ENCODE measurements around the gene GPBP1L1. TPM values are rescaled to one million over a fixed set of nuclear protein-coding genes. Genes with fewer than 3 reads are reported as not detected.

The GPBP1L1 gene
- polyA plus RNA-seq, 1 donor from 2014 or later, result 55.1 TPM

DNA sequence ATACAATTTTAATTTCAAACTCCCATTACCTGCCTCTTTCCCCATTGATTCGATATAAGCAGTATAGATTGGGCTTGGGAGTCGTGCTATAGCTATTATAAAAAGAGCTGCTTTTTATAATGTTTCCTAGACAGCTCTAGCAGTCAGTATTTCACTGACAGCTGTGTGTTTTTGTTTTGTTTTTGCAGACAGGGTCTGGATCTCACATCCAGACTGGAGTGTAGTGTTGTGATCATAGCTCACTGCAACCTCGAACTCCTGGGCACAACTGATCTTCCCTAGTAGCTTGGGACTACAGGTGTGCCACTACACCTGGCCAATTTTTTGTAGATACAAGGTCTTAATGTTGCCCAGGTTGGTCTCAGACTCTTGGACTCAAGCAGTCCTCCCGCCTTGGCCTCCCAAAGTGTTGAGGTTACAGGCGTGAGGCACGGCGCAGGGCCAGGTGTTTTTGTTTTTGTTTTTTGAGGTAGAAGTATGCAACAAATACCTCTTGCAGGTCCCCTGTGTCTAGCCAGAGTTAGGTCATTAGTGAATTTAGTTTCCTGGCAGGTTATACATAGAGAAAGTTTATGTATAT, 100.7 kb downstream of the GPBP1L1 start:
- H2AFZ ChIP-seq (ENCODE audit: low read depth, low read length), result no peak overlapping the region
- no peaks in the 10 kb centered on the region for H3K36me3 ChIP-seq (ENCODE audit: insufficient read depth, low read length)
- H3K27me3 ChIP-seq (ENCODE audit: insufficient read depth, low read depth, low read length), result no peaks in the 10 kb centered on the region
- TF ChIP-seq, protein P1, sequence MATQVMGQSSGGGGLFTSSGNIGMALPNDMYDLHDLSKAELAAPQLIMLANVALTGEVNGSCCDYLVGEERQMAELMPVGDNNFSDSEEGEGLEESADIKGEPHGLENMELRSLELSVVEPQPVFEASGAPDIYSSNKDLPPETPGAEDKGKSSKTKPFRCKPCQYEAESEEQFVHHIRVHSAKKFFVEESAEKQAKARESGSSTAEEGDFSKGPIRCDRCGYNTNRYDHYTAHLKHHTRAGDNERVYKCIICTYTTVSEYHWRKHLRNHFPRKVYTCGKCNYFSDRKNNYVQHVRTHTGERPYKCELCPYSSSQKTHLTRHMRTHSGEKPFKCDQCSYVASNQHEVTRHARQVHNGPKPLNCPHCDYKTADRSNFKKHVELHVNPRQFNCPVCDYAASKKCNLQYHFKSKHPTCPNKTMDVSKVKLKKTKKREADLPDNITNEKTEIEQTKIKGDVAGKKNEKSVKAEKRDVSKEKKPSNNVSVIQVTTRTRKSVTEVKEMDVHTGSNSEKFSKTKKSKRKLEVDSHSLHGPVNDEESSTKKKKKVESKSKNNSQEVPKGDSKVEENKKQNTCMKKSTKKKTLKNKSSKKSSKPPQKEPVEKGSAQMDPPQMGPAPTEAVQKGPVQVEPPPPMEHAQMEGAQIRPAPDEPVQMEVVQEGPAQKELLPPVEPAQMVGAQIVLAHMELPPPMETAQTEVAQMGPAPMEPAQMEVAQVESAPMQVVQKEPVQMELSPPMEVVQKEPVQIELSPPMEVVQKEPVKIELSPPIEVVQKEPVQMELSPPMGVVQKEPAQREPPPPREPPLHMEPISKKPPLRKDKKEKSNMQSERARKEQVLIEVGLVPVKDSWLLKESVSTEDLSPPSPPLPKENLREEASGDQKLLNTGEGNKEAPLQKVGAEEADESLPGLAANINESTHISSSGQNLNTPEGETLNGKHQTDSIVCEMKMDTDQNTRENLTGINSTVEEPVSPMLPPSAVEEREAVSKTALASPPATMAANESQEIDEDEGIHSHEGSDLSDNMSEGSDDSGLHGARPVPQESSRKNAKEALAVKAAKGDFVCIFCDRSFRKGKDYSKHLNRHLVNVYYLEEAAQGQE (IDR thresholded peaks at IDR 0.05; ENCODE audit: borderline replicate concordance), result no peak
- TF ChIP-seq, protein P2, sequence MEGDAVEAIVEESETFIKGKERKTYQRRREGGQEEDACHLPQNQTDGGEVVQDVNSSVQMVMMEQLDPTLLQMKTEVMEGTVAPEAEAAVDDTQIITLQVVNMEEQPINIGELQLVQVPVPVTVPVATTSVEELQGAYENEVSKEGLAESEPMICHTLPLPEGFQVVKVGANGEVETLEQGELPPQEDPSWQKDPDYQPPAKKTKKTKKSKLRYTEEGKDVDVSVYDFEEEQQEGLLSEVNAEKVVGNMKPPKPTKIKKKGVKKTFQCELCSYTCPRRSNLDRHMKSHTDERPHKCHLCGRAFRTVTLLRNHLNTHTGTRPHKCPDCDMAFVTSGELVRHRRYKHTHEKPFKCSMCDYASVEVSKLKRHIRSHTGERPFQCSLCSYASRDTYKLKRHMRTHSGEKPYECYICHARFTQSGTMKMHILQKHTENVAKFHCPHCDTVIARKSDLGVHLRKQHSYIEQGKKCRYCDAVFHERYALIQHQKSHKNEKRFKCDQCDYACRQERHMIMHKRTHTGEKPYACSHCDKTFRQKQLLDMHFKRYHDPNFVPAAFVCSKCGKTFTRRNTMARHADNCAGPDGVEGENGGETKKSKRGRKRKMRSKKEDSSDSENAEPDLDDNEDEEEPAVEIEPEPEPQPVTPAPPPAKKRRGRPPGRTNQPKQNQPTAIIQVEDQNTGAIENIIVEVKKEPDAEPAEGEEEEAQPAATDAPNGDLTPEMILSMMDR (IDR thresholded peaks at IDR 0.05; ENCODE audit: poor library complexity, severe bottlenecking), result no peak
- H3K9ac ChIP-seq (ENCODE audit: low read length), result peak overlapping the region; percentile 96
- no peaks in the 10 kb centered on the region for H3F3A ChIP-seq (ENCODE audit: insufficient read depth, low read length, poor library complexity, severe bottlenecking)
- peaks cover 48% of the 10 kb centered on the region for H3K79me2 ChIP-seq (replicated peaks; ENCODE audit: insufficient read depth, low read length)
- no peaks in the 10 kb centered on the region for H3K9me3 ChIP-seq (ENCODE audit: low read length)
- no peaks in the 10 kb centered on the region for H3K9me2 ChIP-seq (ENCODE audit: insufficient read depth, low read length)
- peaks cover 2% of the 10 kb centered on the region for H4K20me1 ChIP-seq (ENCODE audit: insufficient read depth)
- H3K4me3 ChIP-seq (ENCODE audit: low read length), result peak overlapping the region; percentile 86
- peak overlapping the region; percentile 93 for H3K27ac ChIP-seq (ENCODE audit: low read length)
- peak overlapping the region; percentile 42 for H3K4me2 ChIP-seq (ENCODE audit: low read length)

DNA sequence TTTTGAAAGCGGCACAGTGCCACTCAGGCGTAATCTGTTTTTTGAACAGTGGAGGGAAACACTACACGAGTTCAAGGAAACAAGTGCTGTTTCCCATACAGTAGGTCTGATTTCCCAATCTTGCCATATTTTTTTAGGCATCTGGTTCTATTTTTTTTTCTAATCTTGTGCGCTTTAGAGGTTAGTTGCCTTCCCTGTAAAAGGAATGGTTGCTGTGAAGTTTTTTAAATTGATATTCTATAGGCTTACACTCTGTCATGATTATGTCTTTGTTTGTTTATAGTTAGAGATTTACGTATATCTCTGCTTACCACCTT, 101.3 kb downstream of the GPBP1L1 start:
- H3K9me2 ChIP-seq (ENCODE audit: insufficient read depth, low read length), result no peaks in the 10 kb centered on the region
- no peaks in the 10 kb centered on the region for H3K9me3 ChIP-seq (ENCODE audit: low read length)
- no peaks in the 10 kb centered on the region for H3K27me3 ChIP-seq (ENCODE audit: insufficient read depth, low read depth, low read length)
- H3K4me2 ChIP-seq (ENCODE audit: low read length), result peak overlapping the region; percentile 42
- H3F3A ChIP-seq (ENCODE audit: insufficient read depth, low read length, poor library complexity, severe bottlenecking), result no peaks in the 10 kb centered on the region
- TF ChIP-seq MXI1 (conservative IDR thresholded peaks at IDR 0.05; ENCODE audit: poor library complexity, severe bottlenecking) (peak; percentile 84), TAF1 (IDR thresholded peaks at IDR 0.05; ENCODE audit: low read depth) (no peak)
- H3K27ac ChIP-seq (ENCODE audit: low read length), result peak overlapping the region; percentile 93
- peak overlapping the region; percentile 86 for H3K4me3 ChIP-seq (ENCODE audit: low read length)
- no peaks in the 10 kb centered on the region for H3K36me3 ChIP-seq (ENCODE audit: insufficient read depth, low read length)
- H3K9ac ChIP-seq (ENCODE audit: low read length), result peak overlapping the region; percentile 96
- peak overlapping the region; percentile 99 for H2AFZ ChIP-seq (ENCODE audit: low read depth, low read length)
- H4K20me1 ChIP-seq (ENCODE audit: insufficient read depth), result peaks cover 2% of the 10 kb centered on the region
- peaks cover 43% of the 10 kb centered on the region for H3K79me2 ChIP-seq (replicated peaks; ENCODE audit: insufficient read depth, low read length)

DNA sequence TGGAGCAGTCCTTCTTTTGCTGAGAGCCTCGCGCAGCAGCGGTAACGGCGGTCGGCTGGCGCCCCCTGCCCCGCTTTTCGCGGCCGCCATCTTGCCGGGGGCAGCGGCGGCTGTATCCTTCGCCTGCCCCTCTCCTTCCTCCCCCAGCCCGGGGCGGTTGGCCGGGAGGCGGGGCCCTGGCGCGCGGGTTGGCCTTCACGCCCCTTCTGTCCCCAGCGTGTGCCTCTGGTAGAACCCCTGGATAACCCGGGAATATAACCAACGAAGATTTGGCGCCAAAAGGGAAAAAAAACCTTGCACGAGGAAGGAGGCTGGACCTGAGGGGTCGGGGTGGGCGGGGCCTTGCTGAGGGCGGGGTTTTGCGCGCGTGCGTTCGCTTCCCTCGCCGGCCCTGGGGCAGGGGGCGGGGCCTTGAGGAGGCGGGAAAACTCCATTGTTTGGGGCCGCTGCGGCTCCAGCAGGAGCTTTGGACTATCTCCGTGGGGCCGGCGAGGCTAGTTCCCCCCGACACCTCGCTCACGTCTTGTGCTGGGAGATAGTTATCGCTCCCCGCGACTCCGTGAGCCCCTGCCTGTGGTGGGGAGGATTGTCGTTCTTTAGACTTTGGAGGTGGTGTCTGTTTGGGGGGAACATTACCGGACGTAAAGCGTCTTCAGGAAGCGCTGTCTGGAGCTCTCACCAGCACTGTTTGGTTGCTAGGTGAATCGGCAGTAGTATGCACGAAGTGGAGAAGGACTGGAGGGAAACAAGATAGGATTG, 101.8 kb downstream of the GPBP1L1 start:
- Histone ChIP-seq H3K4me2 (ENCODE audit: low read length) (peak overlapping the region; percentile 42), H3K79me2 (replicated peaks; ENCODE audit: insufficient read depth, low read length) (peaks cover 38% of the 10 kb centered on the region)

More for the DNA sequence above, 101.8 kb downstream of the GPBP1L1 start:
- H3K9me2 ChIP-seq (ENCODE audit: insufficient read depth, low read length), result no peaks in the 10 kb centered on the region
- peak overlapping the region; percentile 96 for H3K9ac ChIP-seq (ENCODE audit: low read length)
- peak overlapping the region; percentile 86 for H3K4me3 ChIP-seq (ENCODE audit: low read length)
- H3K27ac ChIP-seq (ENCODE audit: low read length), result peak overlapping the region; percentile 93
- peaks cover 2% of the 10 kb centered on the region for H4K20me1 ChIP-seq (ENCODE audit: insufficient read depth)
- no peaks in the 10 kb centered on the region for H3K27me3 ChIP-seq (ENCODE audit: insufficient read depth, low read depth, low read length)
- peak overlapping the region; percentile 99 for H2AFZ ChIP-seq (ENCODE audit: low read depth, low read length)
- TF ChIP-seq SMC3 (conservative IDR thresholded peaks at IDR 0.05; ENCODE audit: poor library complexity), result no peak
- TF ChIP-seq, protein P2 (IDR thresholded peaks at IDR 0.05; ENCODE audit: poor library complexity, severe bottlenecking), result peak; percentile 58
- peak; percentile 19 for TF ChIP-seq RAD21 (conservative IDR thresholded peaks at IDR 0.05)
- TF ChIP-seq TAF1 (IDR thresholded peaks at IDR 0.05; ENCODE audit: low read depth), result peak; percentile 73
- peak; percentile 91 for TF ChIP-seq MXI1 (conservative IDR thresholded peaks at IDR 0.05; ENCODE audit: poor library complexity, severe bottlenecking)
- TF ChIP-seq, protein P1 (IDR thresholded peaks at IDR 0.05; ENCODE audit: borderline replicate concordance), result no peak
- peak; percentile 49 for TF ChIP-seq POLR2AphosphoS5 (IDR thresholded peaks at IDR 0.05)
- H3K36me3 ChIP-seq (ENCODE audit: insufficient read depth, low read length), result no peaks in the 10 kb centered on the region
- no peaks in the 10 kb centered on the region for H3F3A ChIP-seq (ENCODE audit: insufficient read depth, low read length, poor library complexity, severe bottlenecking)
- no peaks in the 10 kb centered on the region for H3K9me3 ChIP-seq (ENCODE audit: low read length)

All from neural cell (in vitro differentiated cells).